Thyroid gland (tissue), 4 donors: ENCODE data around the gene ZNF341. TPM values are rescaled to one million over a fixed set of nuclear protein-coding genes. Genes with fewer than 3 reads are reported as not detected.

Experiments used
- DNase-seq, 2 donors: peaks; one replicate each; pipeline ENCODE4 v3.0.0-alpha.2; 2019
- H3K27ac ChIP-seq, 3 donors: fragments of 200-600 bp; sonication (generic); 1 replicate in 2 of 3; 2 replicates in 1 of 3; pipeline ENCODE4 v1.5.1; 2016 to 2019; ENCODE audit warnings: mild to moderate bottlenecking in 1 of 3, moderate library complexity in 1 of 3
- H3K27me3 ChIP-seq: fragments of 200-600 bp; sonication (generic); one replicate; pipeline ENCODE4 v1.5.1; 2019
- H3K36me3 ChIP-seq, 2 donors: fragments of 200-600 bp; sonication (generic); one replicate each; pipeline ENCODE4 v1.5.1; 2016 to 2019
- H3K4me1 ChIP-seq, 2 donors: fragments of 200-600 bp; sonication (generic); one replicate each; pipeline ENCODE4 v1.5.1; 2017 to 2019
- H3K4me3 ChIP-seq, 3 donors: fragments of 200-600 bp; sonication (generic); replicated peaks in 1 of 3; 1 replicate in 2 of 3; 2 replicates in 1 of 3; pipeline ENCODE4 v1.5.1; 2016; ENCODE audit warnings: mild to moderate bottlenecking in 1 of 3
- H3K9me3 ChIP-seq: fragments of 200-600 bp; sonication (generic); one replicate; pipeline ENCODE4 v1.5.1; 2017
- CTCF ChIP-seq, 6 experiments: fragments of 200-600 bp in 3 of 6; fragments of 450-650 bp in 3 of 6; sonication (generic) in 3 of 6; IDR thresholded peaks; one replicate each; pipeline ENCODE4 v1.5.1; 2016 to 2019; ENCODE audit warnings: antibody characterized with exemption in 6 of 6, mild to moderate bottlenecking in 2 of 6, inconsistent platforms in 1 of 6, moderate library complexity in 1 of 6
- POLR2A ChIP-seq, 2 donors: fragments of 450-650 bp; IDR thresholded peaks; one replicate each; pipeline ENCODE4 v1.6.1; 2017; ENCODE audit warnings: antibody characterized with exemption in 2 of 2, mild to moderate bottlenecking in 2 of 2, moderate library complexity in 1 of 2
- WGBS, 2 donors: methylation state at CpG; one replicate each; pipeline ENCODE4 v1.1.5; 2017; 5-methylcytosine and 5-hydroxymethylcytosine counted together
- intact Hi-C: fragments of 100-400 bp; cut with DNase I; formaldehyde crosslinking; loops from one replicate; pipeline ENCODE4 v1.15.1; 2023
- total RNA-seq, 4 donors: library from RNA; depleted of rRNA; stranded (reverse); fragments of >200 nt; gene quantifications; one replicate each; pipeline ENCODE4 v1.2.3, GENCODE V29; 2016

ZNF341 gene
- 1 to 10 TPM; 1.1 to 3.5 (median 2.8) TPM for total RNA-seq

- H3K36me3 ChIP-seq, result no peaks in the 10 kb centered on the region
- peak within 1 kb of the TSS; percentile 90 to 96 (median 91) for H3K27ac ChIP-seq
- no peaks in the 10 kb centered on the region for H3K9me3 ChIP-seq
- peak; percentile 66 to 96 (median 88) for TF ChIP-seq CTCF (IDR thresholded peaks at IDR 0.05)
- TF ChIP-seq POLR2A (IDR thresholded peaks at IDR 0.05), result peak in 1 of 2 donors; percentile 57
- peaks cover 21 to 23% of the 10 kb centered on the region in 2 donors for H3K4me1 ChIP-seq
- H3K27me3 ChIP-seq, result no peaks in the 10 kb centered on the region
- intact Hi-C loops, result loop anchor here (5.0 kb wide), 1 partner anchor 64 kb away; the partner anchor contains the start of gene ACTL10
- peak; percentile 91 to 93 for DNase-seq
- H3K4me3 ChIP-seq, result peak within 1 kb of the TSS; percentile 14 to 77 (median 42)
- WGBS, 2 donors, result 4 to 10% methylated on average over 23 to 51 of the region's 57 CpGs
Observed at GRCh38 chr20:33731693-33732165, at the start of gene ZNF341. TSS of gene ZNF341 (plus strand) at chr20:33731996. CDS start at chr20:33732022, 26 bp downstream.

GRCh38 chr20:33684533-33685327 is 47.1 kb upstream of the ZNF341 start:
- H3K36me3 ChIP-seq, result no peaks in the 10 kb centered on the region
- TF ChIP-seq CTCF (IDR thresholded peaks at IDR 0.05) (no peak), POLR2A (IDR thresholded peaks at IDR 0.05) (no peak)
- intact Hi-C loops, result no loop called here
- H3K4me1 ChIP-seq, result peaks cover 5 to 27% of the 10 kb centered on the region in 2 donors
- no peaks in the 10 kb centered on the region for H3K9me3 ChIP-seq
- H3K27me3 ChIP-seq, result no peaks in the 10 kb centered on the region
- 48 to 55% methylated on average over 9 to 10 of the region's 10 CpGs for WGBS, 2 donors
- H3K27ac ChIP-seq, result no peak overlapping the region
- no peak overlapping the region for H3K4me3 ChIP-seq
- DNase-seq, result no peak

GRCh38 chr20:33685328-33686099 is 46.3 kb upstream of the ZNF341 start:
- 9 to 12% methylated on average over 7 to 9 of the region's 53 CpGs for WGBS, 2 donors
- H3K27ac ChIP-seq, result no peak overlapping the region
- no peaks in the 10 kb centered on the region for H3K36me3 ChIP-seq
- H3K4me3 ChIP-seq, result peak overlapping the region in 1 of 3 donors; percentile 12
- no peaks in the 10 kb centered on the region for H3K9me3 ChIP-seq
- intact Hi-C loops, result no loop called here
- peaks cover 5 to 27% of the 10 kb centered on the region in 2 donors for H3K4me1 ChIP-seq
- H3K27me3 ChIP-seq, result no peaks in the 10 kb centered on the region
- no peak for TF ChIP-seq CTCF (IDR thresholded peaks at IDR 0.05)
- no peak for TF ChIP-seq POLR2A (IDR thresholded peaks at IDR 0.05)
- DNase-seq, result peak in 1 of 2 donors; percentile 11

- intact Hi-C loops, result no loop called here
- WGBS, 2 donors, result 3 to 17% methylated on average over 9 to 56 of the region's 101 CpGs
- TF ChIP-seq POLR2A (IDR thresholded peaks at IDR 0.05), result peak in 1 of 2 donors; percentile 3
- peak in 3 of 6 experiments; percentile 9 to 45 (median 40) for TF ChIP-seq CTCF (IDR thresholded peaks at IDR 0.05)
- no peaks in the 10 kb centered on the region for H3K9me3 ChIP-seq
- no peaks in the 10 kb centered on the region for H3K36me3 ChIP-seq
- H3K27ac ChIP-seq, result peak within 1 kb of the TSS in 2 of 3 donors; percentile 8 to 37
- peaks cover 5 to 27% of the 10 kb centered on the region in 2 donors for H3K4me1 ChIP-seq
- DNase-seq, result peak; percentile 97
- peak within 1 kb of the TSS in 1 of 3 donors; percentile 12 for H3K4me3 ChIP-seq
- no peaks in the 10 kb centered on the region for H3K27me3 ChIP-seq
Observed at GRCh38 chr20:33686100-33686983, 45.5 kb upstream of the ZNF341 start, which contains the start of gene E2F1. TSS of gene E2F1 (minus strand) at chr20:33686385. CDS start at chr20:33686264, 121 bp downstream.
